ENCODE measurements around the gene DACT2.
"Not testable (repeated sequence)": the region's sequence is repeated elsewhere in the genome, so short reads cannot be mapped to it uniquely, and the experiment has no call there.

The DACT2 gene

DNA sequence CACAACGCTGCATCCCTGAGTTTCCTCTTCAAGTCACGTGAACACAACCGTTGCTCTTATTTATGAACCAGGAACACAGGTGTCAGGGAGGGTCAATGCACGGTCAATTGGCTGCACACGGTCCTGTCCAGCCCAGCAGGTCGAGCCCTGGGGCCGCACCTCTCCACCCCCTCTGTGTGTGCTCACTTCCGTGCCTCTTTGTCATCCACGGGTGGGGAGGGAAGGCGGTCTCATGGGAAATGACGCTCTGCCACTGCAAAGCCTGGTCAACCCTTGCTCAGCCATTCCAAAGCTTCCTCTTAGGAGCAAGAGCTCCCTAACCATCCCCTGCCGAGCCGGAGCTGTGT lies 38.7 kb downstream of the DACT2 start:
- no peak for DNase-seq

DNA sequence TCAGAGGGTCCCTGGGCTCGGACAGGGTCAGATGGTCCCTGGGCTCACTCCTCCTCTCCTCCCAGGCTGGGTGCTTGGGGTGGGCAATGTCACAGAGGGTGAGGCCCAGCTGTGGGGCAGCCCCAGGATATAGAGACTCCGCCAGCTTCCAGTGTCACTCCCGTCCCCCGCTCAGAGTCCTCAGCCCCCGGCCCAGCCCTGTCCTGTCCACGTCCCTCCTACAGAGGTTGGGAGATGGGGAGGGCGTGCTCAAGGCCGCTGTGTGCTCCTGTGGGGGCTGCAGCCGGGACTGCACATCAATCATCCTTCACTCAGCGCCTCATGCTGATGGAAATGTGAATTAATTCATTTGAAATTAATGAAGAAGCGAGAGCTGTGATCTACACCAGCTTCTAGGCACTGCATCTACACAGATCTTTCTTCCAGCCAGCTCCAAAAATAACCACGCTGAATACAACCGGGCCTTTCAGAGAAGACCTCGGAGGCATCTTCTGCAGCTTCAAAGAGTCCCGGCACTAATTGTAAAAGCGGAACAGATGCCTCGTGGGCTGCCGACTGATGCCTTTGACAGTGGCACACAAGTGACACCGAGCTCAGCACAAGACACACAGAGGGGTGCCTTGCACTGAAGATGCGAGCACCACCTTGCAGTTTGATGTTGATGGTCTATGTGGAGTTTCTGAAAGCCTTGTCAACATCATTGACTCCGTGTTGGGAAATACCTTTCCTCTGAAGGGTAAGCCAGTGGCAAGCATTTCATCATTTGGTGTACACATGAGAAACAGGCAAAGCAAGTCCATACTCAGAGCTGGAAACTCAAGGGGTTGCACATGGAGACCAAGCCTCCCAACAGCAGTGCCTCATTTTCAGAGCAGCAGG lies 39.3 kb downstream of the DACT2 start:
- no peak for DNase-seq

DNA sequence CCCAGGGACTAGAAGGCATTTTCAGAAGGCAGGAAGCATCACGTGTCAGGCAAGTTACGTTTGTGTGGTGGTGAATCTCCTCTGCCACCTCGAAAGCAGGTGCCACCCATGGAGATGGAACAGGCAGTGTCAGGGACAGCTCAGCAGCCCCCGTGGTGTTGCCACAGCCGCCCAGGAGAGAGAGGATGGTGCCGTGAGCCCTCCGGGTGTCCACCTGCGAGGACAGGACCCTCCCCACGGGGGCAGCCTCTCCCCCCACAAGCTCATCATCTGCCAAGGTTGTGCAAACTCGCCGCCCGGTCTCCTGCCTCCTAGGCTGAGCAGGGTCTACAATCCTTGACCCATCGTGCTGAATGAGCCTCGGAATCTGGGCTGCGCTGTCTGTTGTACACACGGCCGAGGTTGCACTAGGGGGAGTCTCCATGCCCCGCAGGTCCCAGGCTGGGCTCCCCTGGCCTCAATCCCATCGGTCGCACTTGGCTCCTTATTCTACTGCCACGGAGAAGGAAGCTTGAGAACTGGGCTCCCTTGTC lies 40.1 kb downstream of the DACT2 start:
- DNase-seq, result no peak

DNA sequence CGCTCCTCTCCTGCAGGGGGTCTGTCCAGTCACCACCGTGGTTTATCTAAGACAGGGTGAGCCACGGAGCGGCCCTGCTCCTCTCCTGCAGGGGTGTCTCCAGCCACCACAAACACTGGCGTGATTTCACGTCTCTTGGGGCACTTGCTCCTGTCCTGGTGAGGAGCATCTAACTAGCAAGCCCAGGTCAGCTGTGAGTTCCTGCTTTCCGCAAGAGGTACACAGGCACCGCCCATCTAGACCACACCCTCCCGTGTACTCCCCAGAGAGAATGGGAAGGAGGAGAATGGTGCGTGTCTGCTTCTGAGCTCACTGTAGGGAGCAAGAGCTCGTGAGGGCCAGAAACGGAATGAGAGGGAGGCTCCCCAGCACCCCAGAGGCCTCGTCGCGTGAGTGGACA lies 40.7 kb downstream of the DACT2 start:
- no peak for DNase-seq

DNA sequence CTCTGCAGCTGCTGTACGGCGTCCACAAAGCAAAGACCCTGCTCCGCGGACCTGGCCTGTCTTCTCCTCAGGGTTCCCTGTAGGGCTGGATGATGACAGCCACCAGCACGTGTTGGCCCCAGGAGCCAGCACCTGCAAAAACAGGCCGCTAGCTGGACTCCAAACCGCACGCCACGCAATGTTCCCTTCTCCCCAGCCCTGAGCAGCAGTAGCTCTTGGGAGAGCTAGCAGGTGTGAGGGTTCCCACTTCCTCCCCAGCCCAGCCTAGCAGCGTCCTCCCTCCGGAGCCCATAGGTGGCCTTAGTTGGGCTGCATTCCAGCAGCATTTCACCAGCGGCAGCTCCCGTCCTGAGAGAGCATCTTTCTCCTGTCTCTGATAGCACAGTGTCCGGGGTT lies 42.3 kb downstream of the DACT2 start:
- DNase-seq, result no peak

DNA sequence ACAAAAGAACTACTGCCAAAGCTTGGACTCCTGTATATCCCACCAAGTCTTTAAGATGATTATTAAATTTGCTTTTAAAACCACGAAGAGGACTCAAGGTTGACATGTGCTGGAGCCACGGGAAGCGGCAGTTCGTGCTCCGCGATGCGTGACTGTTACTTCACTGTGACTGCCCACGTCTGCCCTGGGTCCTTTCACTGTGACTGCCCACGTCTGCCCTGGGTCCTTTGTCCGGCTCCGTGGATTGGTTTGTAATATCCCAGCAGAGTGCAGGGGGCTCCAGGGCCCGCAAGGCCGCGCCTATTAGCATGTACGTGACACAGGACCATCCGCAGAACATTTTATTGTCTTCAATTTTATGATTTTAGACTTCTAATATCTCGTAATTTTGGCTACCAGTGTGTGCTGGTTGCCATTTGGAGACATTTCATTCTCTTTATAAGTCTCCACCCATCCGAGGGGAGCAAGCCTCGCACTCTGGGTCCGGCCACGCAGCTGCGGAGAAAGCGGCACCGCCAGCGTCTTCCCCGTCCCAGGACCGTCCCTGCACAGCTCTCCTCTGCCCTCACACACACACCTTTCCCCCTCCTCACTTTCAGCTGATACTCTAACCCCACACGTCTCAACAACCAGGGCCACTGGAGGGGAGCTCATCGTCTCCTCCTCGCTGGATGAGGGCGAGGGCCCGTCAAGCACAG lies 42.9 kb downstream of the DACT2 start:
- DNase-seq, result no peak

DNA sequence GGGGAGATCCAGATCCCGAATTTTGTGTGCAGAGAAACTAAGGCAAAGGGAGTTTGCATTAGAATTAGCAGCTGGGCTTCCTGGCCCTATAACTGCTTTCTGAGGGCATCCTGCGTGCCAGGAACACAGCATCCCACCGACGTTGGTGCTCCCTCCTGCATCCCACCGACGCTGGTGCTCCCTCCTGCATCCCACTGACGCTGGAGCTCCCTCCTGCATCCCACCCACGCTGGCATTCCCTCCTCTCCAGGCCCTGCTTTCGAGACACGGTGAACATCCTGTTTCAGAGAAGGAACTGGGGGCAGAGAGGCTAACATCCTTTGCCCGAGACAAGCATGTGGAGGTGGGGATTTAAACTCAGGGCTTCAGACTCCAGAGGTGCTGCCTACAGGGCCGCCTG lies 44.4 kb downstream of the DACT2 start:
- DNase-seq, result no peak

DNA sequence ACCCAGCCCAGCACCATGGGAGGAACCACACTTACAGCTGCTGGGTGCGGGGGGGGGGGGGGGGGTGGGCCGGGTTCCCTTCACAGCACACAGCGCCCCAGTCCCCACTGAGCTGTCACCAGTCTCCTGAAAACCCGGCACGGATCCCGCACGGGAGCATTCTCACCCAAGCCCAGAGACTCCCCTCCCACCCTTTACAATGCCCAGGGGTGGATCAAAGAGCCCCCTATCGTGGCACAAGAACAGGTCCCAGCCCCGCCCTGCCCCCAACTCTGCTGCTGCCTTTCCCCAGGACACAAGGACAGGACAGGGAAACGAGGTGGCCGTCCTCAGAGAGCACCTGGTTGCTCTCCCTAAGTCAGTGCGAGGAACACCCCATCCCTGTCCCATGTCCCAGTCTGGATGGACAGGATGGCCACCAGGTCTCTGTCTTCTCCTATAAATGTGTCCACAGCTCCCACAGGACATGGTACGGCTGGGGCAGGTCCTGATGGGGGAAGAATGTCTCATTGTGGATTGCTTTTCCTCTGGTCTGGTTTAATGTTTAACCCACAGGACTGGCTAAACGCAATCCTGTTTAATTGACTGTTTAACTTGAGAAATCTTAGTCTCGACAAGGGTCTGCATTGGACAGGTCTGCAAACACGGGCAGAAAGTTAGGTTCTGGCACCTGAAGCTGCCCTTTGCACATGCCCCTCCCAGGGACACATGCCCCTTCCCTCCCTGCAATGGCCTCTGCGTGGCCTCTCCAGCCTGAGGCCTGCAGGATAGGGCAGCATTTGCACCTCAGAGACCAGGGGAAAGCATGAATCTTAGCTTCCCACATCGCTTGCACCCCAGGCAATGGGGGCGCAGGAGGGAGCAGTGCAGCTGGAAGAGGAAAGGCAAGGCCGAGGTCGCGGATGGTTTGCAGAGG lies 45.3 kb downstream of the DACT2 start:
- no peak for DNase-seq

DNA sequence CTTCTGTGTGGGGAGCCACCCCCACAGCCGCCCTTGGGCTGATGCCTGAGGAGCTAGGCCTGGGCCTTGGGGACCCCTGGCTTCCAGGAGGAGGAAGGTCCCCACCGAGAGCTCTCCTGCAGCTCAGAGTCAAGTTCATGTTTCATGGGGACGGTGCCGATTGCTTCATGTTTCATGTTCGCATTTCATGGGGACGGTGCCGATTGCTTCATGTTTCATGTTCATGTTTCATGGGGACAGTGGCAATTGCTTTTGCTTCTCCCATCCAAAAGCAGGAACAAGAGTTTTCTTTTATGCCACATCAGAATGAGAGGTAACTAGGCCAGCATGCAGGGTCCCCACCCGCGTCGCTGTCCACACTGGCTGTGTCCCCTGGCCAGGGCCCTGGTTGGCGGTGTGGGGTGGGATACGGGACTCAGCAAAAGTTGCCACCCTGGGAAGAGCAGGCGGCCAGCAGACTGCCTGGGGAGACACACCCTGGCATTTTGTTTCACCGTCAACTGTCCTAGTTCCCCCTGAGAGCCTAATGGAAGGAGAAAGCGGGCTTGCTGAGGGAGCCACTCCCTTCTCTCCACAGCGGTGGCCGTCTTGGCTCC lies 46.0 kb downstream of the DACT2 start:
- DNase-seq, result no peak

DNA sequence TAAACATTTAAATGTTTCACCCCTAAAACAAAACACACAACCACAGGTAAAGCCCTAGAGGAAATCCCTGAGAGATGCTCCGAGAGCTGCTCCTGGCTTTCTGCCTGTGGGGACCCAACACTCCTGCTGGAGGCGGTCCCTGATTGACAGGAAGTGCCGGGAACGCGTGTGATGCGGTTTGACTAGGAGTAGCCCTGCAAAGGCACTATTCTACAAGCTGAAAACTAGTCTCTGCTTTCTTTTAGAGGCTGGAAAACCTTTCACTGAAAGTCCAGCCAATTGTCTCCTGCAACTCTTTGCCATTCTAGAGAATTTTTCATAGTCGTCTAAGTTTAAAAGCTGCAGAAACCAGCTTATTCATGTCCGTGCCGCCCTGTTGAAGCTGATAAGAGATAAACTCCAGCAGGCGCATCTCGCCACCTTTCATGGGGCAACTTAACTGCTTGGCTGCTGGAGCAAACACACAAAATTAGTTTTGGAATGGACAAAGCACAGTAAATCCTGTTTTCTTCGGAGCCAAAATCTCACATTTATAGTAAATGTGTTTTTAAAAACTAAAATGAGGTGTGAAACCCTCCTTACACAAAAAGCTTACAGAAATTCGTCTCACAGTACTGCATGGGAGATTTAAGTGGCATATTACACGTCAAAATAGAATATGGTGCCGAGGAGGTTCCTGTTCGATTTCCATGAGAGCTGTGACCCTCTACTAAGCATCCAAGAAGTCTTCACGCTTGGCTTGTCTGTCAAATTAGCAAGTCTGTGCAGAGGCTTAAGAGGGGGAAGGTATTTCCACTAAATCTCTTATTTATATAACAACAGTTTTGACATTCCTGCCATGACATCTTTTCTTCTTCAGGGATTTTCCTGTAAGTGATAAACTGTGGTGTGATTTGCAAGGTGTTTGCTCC lies 46.9 kb downstream of the DACT2 start:
- DNase-seq, result no peak

DNA sequence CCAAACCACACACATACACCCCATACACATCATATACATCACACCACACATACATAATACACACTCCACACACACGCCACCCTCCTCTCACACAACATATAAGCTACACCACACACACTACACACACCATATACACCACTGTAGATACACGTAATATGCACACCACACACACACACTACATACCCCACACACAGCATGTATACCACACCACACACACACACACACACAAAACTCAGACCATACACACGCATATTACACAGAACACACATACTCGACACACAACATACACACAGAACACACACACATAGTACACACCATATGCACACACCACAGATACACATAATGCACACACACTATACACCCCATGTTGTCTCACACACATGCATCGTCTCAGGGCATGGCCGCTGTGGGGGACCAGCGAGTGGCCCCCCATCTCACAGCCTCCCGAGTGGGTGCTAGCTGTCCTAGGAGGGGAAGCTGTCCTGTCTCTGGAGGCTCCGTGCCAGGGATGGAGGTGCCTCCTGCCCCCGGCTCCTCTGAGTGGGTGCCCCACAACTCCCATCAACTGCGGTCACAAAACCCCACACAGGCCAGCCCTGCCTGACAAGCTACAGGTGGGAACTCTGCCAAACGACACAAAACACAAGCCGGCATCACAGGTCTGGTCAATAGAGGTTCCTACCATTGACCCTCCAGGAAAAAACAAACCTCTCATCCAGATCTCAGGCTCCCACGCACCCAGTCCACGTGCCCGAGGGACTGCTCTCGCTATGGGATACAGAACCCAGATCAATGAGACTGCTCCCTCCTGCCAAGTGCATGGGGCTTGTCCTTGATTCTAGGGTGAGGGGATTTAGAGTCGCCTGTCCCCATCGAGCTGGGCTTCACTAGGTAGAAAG lies 49.1 kb downstream of the DACT2 start:
- no peak for DNase-seq

DNA sequence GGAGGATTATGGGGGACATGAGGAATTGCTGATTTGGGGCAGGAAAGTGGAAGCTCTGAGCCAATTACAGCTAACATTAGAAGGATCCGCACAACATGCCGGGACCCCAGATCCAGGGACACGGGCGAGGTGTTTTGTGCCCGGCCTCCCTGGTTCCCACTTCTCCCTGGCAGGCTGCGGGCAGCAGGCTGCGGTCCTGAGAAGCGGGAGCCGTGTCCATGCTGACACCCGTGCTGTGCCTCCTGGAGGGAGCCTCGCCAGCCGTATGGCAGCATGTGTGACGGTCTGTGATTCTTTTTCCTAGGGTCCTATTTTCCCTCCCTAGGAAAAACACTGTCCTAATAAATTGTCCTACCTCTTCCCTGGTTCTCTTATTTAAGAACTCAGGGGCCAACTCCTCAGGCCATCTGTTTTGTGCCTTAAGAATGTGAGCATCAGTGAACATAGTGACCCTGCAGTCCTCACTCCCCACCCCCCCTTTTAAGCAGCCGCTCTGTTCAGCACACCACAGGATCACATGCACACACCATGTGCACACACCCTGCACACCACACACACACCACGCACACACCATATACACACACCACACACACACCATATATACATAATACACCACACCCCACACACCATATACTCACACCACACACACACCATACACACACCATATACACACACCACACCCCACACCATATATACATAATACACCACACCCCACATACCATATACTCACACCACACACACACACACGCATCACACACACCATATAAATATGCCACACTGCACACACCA lies 49.9 kb downstream of the DACT2 start:
- DNase-seq, result no peak

DNA sequence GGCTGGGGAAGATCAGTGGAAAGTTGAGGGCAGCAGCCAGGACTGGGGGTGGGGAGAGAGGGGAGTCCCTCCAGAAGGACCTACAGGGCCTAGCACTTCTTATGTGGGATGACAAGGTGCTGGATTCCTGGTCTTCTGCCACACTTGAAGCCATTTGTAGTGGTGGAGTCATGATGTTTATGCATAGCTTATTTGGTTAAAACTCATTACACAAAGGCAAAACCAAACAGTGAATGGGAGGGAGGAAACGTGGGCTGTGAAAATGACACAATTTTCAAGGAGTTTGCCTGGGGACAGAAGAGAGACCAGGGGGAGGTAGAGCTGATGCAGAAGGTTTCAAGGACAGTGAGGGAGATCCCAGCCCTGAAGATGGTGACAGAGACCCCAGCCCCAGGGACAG lies 50.8 kb downstream of the DACT2 start:
- DNase-seq, result no peak

DNA sequence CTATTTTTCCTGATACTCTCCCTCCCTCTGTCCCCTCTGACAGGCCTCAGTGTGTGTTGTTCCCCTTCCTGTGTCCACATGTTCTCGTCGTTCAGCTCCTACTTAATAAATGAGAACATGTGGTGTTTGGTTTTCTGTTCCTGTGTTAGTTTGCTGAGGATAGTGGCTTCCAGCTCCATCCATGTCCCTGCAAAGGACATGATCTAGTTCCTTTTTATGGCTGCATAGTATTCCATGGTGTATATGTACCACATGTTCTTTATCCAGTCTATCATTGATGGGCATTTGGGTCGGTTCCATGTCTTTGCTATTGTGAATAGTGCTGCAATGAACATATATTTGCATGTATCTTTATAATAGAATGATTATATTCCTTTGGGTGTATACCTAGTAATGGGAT lies 51.8 kb downstream of the DACT2 start:
- DNase-seq, result not testable (repeated sequence)

DNA sequence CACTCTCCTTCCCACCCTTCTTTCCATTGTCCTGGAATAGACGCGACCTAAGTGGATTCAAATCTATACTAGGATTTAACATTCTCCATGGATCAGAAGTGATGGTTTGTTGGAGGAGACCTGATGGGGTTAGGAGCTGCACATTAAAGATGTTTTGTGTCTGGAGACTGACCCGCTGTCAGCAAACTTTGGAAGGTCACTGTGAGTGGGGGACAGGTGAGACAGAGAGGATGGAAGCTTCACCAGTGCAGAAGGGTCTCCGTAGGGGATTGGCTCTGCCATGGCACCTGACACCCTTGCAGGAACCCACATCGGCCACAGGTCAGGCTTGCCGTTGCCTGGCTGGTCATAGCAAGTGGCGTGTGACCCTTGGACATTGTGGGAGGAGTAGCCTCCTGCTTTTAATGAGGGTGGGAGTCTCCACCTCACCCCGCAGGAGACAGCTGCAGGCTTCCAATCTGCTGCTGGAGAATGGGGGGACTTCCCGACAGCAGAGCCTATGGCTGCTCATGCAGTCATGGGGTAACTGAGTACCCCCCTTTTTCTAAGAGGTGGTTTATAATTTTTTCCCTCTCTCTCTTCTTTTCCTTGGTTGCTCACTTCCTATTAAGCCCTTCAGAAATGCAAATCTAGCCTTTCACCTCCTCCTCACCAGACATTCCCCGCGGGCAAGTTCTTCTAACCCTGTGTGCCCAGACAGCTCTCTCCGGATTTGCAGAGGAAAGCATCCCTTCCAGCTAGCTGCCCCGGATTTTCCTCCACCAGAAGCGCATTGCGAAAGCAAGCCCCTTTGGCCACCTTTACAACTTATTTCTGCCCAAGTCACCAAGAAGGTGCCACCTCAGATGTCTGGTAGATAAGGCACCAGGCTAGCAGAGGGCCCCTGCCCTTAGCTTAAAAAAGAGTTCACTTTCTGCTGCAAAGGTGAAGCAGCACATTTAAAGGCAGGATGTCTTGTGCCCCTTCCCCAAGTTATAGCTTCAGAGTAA lies 53.5 kb downstream of the DACT2 start:
- no peak for DNase-seq

DNA sequence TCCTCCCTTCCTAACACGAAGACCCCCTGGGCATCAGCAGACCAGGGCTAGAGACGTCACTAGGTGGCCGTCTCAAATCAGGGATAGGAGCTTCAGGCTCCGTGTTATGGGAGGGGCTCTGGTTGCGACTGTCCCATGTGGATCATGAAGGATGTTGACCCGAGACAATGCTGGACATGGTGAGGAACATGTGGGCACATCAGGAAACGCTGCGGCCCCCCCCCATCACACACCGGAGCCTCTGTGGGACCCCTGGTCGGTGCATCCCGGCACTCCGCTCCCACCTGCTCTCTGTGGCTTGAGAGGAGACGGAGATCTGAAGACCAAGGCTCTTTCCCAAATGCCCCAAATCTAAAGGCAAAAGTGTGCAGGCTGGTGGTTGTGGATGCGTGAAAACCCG lies 54.2 kb downstream of the DACT2 start:
- DNase-seq, result no peak

DNA sequence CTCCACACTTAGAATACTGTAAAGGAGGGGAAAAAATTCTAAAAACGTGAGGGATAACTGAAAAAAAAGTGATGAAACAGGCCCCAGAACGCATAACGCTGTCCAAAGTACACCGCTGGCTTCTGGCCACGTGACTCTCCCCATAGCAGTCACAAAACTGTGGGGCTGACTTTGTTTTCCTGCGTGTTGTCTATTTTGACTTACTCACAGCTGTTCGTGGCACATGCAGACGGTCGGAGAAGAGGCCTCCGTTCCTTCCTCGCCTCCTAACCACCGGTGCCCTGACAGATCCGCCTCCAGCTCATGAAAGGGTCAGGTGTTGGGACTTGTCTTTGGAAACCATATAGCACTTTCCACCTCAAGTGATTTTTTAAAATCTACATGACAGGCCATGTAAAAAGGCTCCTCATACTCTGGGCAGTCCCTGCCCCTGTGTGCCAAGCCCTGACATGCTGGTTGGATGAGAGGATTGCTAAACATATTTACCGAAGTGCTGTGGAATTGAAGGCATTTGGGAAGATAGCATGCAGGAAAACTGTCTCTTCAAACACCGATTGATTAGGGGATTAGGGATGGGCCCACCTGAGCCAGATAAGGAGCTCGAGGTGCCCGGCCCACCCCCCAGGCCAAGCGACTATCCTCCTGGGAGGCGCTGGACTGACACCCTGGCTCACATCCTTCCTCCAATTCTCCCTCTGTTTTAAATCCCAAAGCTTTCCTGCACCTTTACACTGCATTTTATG lies 54.8 kb downstream of the DACT2 start:
- no peak for DNase-seq
